ENCODE results near the gene UGT1A3.

The UGT1A3 gene

GRCh38 chr2:233758141-233758540 is 29.3 kb downstream of the UGT1A3 start:
- no peak for DNase-seq (ENCODE audit: low read depth)

- no peak for DNase-seq (ENCODE audit: low read depth)
Measured at GRCh38 chr2:233758849-233759248, 30.0 kb downstream of the UGT1A3 start.

GRCh38 chr2:233760043-233760442 is 31.2 kb downstream of the UGT1A3 start, which contains the start of gene UGT1A1:
TSS of gene UGT1A1 (plus strand) at chr2:233760270. CDS start at chr2:233760288, 18 bp downstream.
- no peak for DNase-seq (ENCODE audit: low read depth)

GRCh38 chr2:233761040-233761769 is 32.4 kb downstream of the UGT1A3 start:
- DNase-seq (ENCODE audit: low read depth): no peak

- no peak for DNase-seq (ENCODE audit: low read depth)
Measured at GRCh38 chr2:233764264-233764663, 35.4 kb downstream of the UGT1A3 start.

- no peak for DNase-seq (ENCODE audit: low read depth)
Measured at GRCh38 chr2:233764761-233765160, 35.9 kb downstream of the UGT1A3 start.

GRCh38 chr2:233766416-233766815 is 37.6 kb downstream of the UGT1A3 start:
- DNase-seq (ENCODE audit: low read depth): no peak

GRCh38 chr2:233768076-233768475 is 39.2 kb downstream of the UGT1A3 start:
- DNase-seq (ENCODE audit: low read depth): no peak

- no peak for DNase-seq (ENCODE audit: low read depth)
Measured at GRCh38 chr2:233769260-233769659, 40.4 kb downstream of the UGT1A3 start.

- DNase-seq (ENCODE audit: low read depth): no peak
Measured at GRCh38 chr2:233772153-233772552, 43.3 kb downstream of the UGT1A3 start.

GRCh38 chr2:233772583-233772982 is 43.7 kb downstream of the UGT1A3 start:
- no peak for DNase-seq (ENCODE audit: low read depth)

GRCh38 chr2:233773854-233774253 is 45.0 kb downstream of the UGT1A3 start:
- no peak for DNase-seq (ENCODE audit: low read depth)

GRCh38 chr2:233775414-233775813 is 46.6 kb downstream of the UGT1A3 start:
- no peak for DNase-seq (ENCODE audit: low read depth)

GRCh38 chr2:233778030-233778429 is 49.2 kb downstream of the UGT1A3 start, which contains the start of gene MROH2A:
TSS of gene MROH2A (plus strand) at chr2:233778330. CDS start at chr2:233779359, 1,029 bp downstream.
- no peak for DNase-seq (ENCODE audit: low read depth)

- DNase-seq (ENCODE audit: low read depth): no peak
Measured at GRCh38 chr2:233779722-233780121, 50.9 kb downstream of the UGT1A3 start.

GRCh38 chr2:233780771-233781170 is 51.9 kb downstream of the UGT1A3 start:
- DNase-seq (ENCODE audit: low read depth): no peak

GRCh38 chr2:233789554-233789953 is 60.7 kb downstream of the UGT1A3 start:
- no peak for DNase-seq (ENCODE audit: low read depth)

GRCh38 chr2:233791151-233791882 is 62.5 kb downstream of the UGT1A3 start:
- no peak for DNase-seq (ENCODE audit: low read depth)

GRCh38 chr2:233791883-233792329 is 63.1 kb downstream of the UGT1A3 start:
- DNase-seq (ENCODE audit: low read depth): no peak

GRCh38 chr2:233792720-233793119 is 63.9 kb downstream of the UGT1A3 start:
- no peak for DNase-seq (ENCODE audit: low read depth)

- DNase-seq (ENCODE audit: low read depth): no peak
Measured at GRCh38 chr2:233793465-233794127, 64.8 kb downstream of the UGT1A3 start.

- DNase-seq (ENCODE audit: low read depth): no peak
Measured at GRCh38 chr2:233794128-233794658, 65.4 kb downstream of the UGT1A3 start.

All from CMK (cell line).